HL-60 (cell line): ENCODE data around the gene LDLRAD3.

Source experiments
- DNase-seq, 2 experiments: peaks; one replicate each; pipeline ENCODE4 v3.0.0-alpha.2; 2010 to 2020; ENCODE audit warnings: low read depth in 1 of 2, low spot score in 1 of 2
- H3K27ac ChIP-seq: fragments of 250-450 bp; sonication (Bioruptor Pico); replicated peaks from 2 replicates; pipeline ENCODE4 v1.5.1; 2020; ENCODE audit warnings: mild to moderate bottlenecking, moderate library complexity
- H3K27me3 ChIP-seq: fragments of 250-450 bp; sonication (Bioruptor Pico); 2 replicates; pipeline ENCODE4 v1.5.1; 2021; ENCODE audit warnings: mild to moderate bottlenecking, moderate library complexity; ENCODE audit not compliant: insufficient read depth, poor library complexity, severe bottlenecking
- H3K4me3 ChIP-seq: replicated peaks from 2 replicates; pipeline ENCODE4 v1.5.1; 2011; ENCODE audit warnings: mild to moderate bottlenecking, control low read depth, low read length; ENCODE audit not compliant: insufficient read depth
- CTCF ChIP-seq: IDR thresholded peaks from one replicate; pipeline ENCODE4 v1.5.1; 2011; ENCODE audit warnings: low read length, control low read depth, inconsistent platforms; ENCODE audit not compliant: insufficient read depth
- GABPA ChIP-seq: IDR thresholded peaks from 2 replicates; pipeline ENCODE4 v1.6.1; 2012; ENCODE audit warnings: low read depth
- POLR2AphosphoS5 ChIP-seq: IDR thresholded peaks from 2 replicates; pipeline ENCODE4 v1.6.1; 2012; ENCODE audit warnings: low read depth
- REST ChIP-seq: IDR thresholded peaks from 2 replicates; pipeline ENCODE4 v1.6.1; 2012; ENCODE audit warnings: low read depth; ENCODE audit not compliant: insufficient replicate concordance
- SPI1 ChIP-seq: IDR thresholded peaks from 2 replicates; pipeline ENCODE4 v1.6.1; 2012; ENCODE audit warnings: low read depth, mild to moderate bottlenecking, borderline replicate concordance

The LDLRAD3 gene

GRCh38 chr11:36193721-36194120 lies 249.9 kb downstream of the LDLRAD3 start:
- H3K27me3 ChIP-seq, result no peaks in the 10 kb centered on the region
- TF ChIP-seq GABPA, result no peak
- no peak for TF ChIP-seq SPI1
- TF ChIP-seq REST, result no peak
- TF ChIP-seq POLR2AphosphoS5, result no peak
- TF ChIP-seq CTCF, result no peak
- no peak for DNase-seq
- H3K4me3 ChIP-seq, result no peak overlapping the region
- no peak overlapping the region for H3K27ac ChIP-seq

- Histone ChIP-seq H3K4me3 (no peak overlapping the region), H3K27me3 (no peaks in the 10 kb centered on the region), H3K27ac (no peak overlapping the region)
- TF ChIP-seq SPI1 (no peak), POLR2AphosphoS5 (no peak), REST (no peak), GABPA (no peak), CTCF (no peak)
- no peak for DNase-seq
These were observed 251.9 kb downstream of the LDLRAD3 start for GRCh38 chr11:36195496-36196354.

GRCh38 chr11:36196411-36196998 lies 252.6 kb downstream of the LDLRAD3 start:
- H3K27ac ChIP-seq, result no peak overlapping the region
- TF ChIP-seq SPI1 (no peak), CTCF (no peak), POLR2AphosphoS5 (no peak), REST (no peak), GABPA (no peak)

More at GRCh38 chr11:36196411-36196998, 252.6 kb downstream of the LDLRAD3 start:
- no peak for DNase-seq
- Histone ChIP-seq H3K27me3 (no peaks in the 10 kb centered on the region), H3K4me3 (no peak overlapping the region)
